K562 (cell line): ENCODE results near the gene ATCAY. TPM values are rescaled to one million over a fixed set of nuclear protein-coding genes. Genes with fewer than 3 reads are reported as not detected.
A peak's percentile ranks its signal among the peaks of the same experiment; 100 is the strongest.

Source experiments
- ATAC-seq: fragments of 200-7000 bp; cut with Tn5 transposase; 3 replicates; pipeline ENCODE4 v1.9.1; 2020; ENCODE audit warnings: moderate library complexity
- BruUV-seq: library from RNA; stranded (reverse); fragments of 400-500 nt; replicated peaks from 2 replicates; lab custom pipeline; 2021; lab: Mats Ljungman, UMichigan
- CTCF ChIA-PET: fragments of 300-600 bp; formaldehyde crosslinking; extraction: SDS; loops from one replicate; lab custom pipeline; 2021; ENCODE audit warnings: low intra/inter-chr PET ratio; lab: Yijun Ruan, JAX
- POLR2A ChIA-PET: fragments of 300-600, 350-650 bp; sonication (Branson Sonifier 250); formaldehyde crosslinking; extraction: SDS; loops from one replicate; lab custom pipeline; 2021; ENCODE audit warnings: antibody characterized with exemption, inconsistent platforms; lab: Yijun Ruan, JAX
- DNase-seq, 4 experiments: peaks; one replicate each; pipeline versions ENCODE4 v3.0.0 to v3.0.0-alpha.2; 2011 to 2018; ENCODE audit warnings: low spot score in 3 of 4, mixed read lengths in 3 of 4; ENCODE audit errors: extremely low read depth in 1 of 4
- FAIRE-seq: peaks from 2 replicates; lab custom pipeline; 2011; peaks lifted over from hg19 to GRCh38; lab: Jason Lieb, UNC
- H2AFZ ChIP-seq: 2 replicates; pipeline ENCODE4 v1.6.0; 2011; ENCODE audit warnings: low read depth, low read length, control low read depth, inconsistent platforms
- H3K27ac ChIP-seq: fragments of 200-600 bp; 3 replicates; pipeline ENCODE4 v1.8.0; 2011; ENCODE audit warnings: low read depth, mild to moderate bottlenecking, control low read depth, inconsistent platforms, low read length, moderate library complexity, mixed read lengths; ENCODE audit errors: extremely low read depth
- H3K27me3 ChIP-seq, 2 experiments: fragments of 300-600 bp in 1 of 2; 2 replicates in 1 of 2; 3 replicates in 1 of 2; pipeline versions ENCODE4 v1.6.0 to v1.8.0; 2011; ENCODE audit warnings: inconsistent platforms in 2 of 2, low read length in 2 of 2, mild to moderate bottlenecking in 1 of 2, mixed read lengths in 1 of 2, moderate library complexity in 1 of 2; ENCODE audit not compliant: control insufficient read depth in 2 of 2, insufficient read depth in 2 of 2
- H3K36me3 ChIP-seq: fragments of 300-600 bp; 3 replicates; pipeline ENCODE4 v1.8.0; 2011; ENCODE audit warnings: mild to moderate bottlenecking, low read length, inconsistent platforms; ENCODE audit not compliant: control insufficient read depth, insufficient read depth
- H3K4me1 ChIP-seq, 2 experiments: fragments of 200-600 bp in 1 of 2; replicated peaks in 1 of 2; 2 replicates in 1 of 2; 3 replicates in 1 of 2; pipeline versions ENCODE4 v1.5.1 to v1.8.0; 2011; ENCODE audit warnings: inconsistent platforms in 2 of 2, low read length in 2 of 2, mild to moderate bottlenecking in 1 of 2, mixed read lengths in 1 of 2, moderate library complexity in 1 of 2; ENCODE audit not compliant: control insufficient read depth in 2 of 2, insufficient read depth in 2 of 2
- H3K4me2 ChIP-seq: 2 replicates; pipeline ENCODE4 v1.6.1; 2011; ENCODE audit warnings: low read length, control low read depth, inconsistent platforms, mixed read lengths; ENCODE audit not compliant: insufficient read depth
- H3K4me3 ChIP-seq: fragments of 200-600 bp; sonication (generic), shearing (Covaris generic); 2 replicates; pipeline ENCODE4 v1.5.1; 2016; ENCODE audit warnings: control low read depth, inconsistent platforms
- H3K79me2 ChIP-seq: fragments of 200-600 bp; 3 replicates; pipeline ENCODE4 v1.8.0; 2011; ENCODE audit warnings: low read length, inconsistent platforms; ENCODE audit not compliant: control insufficient read depth, insufficient read depth
- H3K9ac ChIP-seq, 2 experiments: 2 replicates each; pipeline versions ENCODE4 v1.6.0 to v1.6.1; 2011; ENCODE audit warnings: low read depth in 2 of 2, low read length in 2 of 2, control low read depth in 1 of 2, inconsistent platforms in 1 of 2, mild to moderate bottlenecking in 1 of 2, mixed read lengths in 1 of 2; ENCODE audit not compliant: insufficient read depth in 1 of 2
- H3K9me1 ChIP-seq: one replicate; pipeline ENCODE4 v1.6.0; 2011; ENCODE audit warnings: inconsistent platforms, mild to moderate bottlenecking, low read length, moderate library complexity; ENCODE audit not compliant: control insufficient read depth, insufficient read depth
- H3K9me3 ChIP-seq: replicated peaks from 2 replicates; pipeline ENCODE4 v1.5.1; 2011; ENCODE audit warnings: low read depth, low read length, inconsistent platforms; ENCODE audit not compliant: control insufficient read depth, insufficient read depth
- H4K20me1 ChIP-seq: replicated peaks from 2 replicates; pipeline ENCODE4 v1.6.1; 2011; ENCODE audit warnings: low read length, inconsistent platforms, mixed read lengths; ENCODE audit not compliant: control insufficient read depth, insufficient read depth
- CEBPB ChIP-seq: fragments of 450-650 bp; IDR thresholded peaks from 2 replicates; pipeline ENCODE4 v1.6.1; 2016; ENCODE audit warnings: missing genetic modification characterization, missing compliant biosample characterization
- DACH1 ChIP-seq: fragments of 450-650 bp; IDR thresholded peaks from 2 replicates; pipeline ENCODE4 v1.6.1; 2018; ENCODE audit not compliant: partially characterized antibody
- ERF ChIP-seq: fragments of 450-650 bp; formaldehyde crosslinking; IDR thresholded peaks from 2 replicates; pipeline ENCODE4 v1.4.0; 2020; ENCODE audit warnings: mild to moderate bottlenecking, mixed read lengths
- GABPB1 ChIP-seq: sonication (generic); formaldehyde crosslinking; IDR thresholded peaks from 2 replicates; pipeline ENCODE4 v1.8.0; 2022; ENCODE audit warnings: mild to moderate bottlenecking, missing genetic modification reagents
- HCFC1 ChIP-seq: IDR thresholded peaks from 2 replicates; pipeline ENCODE4 v1.6.1; 2012; ENCODE audit warnings: low read depth, low read length, improper control_type of control experiment
- HEY1 ChIP-seq: fragments of 250-450 bp; sonication (Bioruptor Pico); IDR thresholded peaks from 2 replicates; pipeline ENCODE4 v1.5.0; 2020; ENCODE audit warnings: mild to moderate bottlenecking, moderate library complexity, borderline replicate concordance
- LEF1 ChIP-seq: fragments of 450-650 bp; IDR thresholded peaks from 2 replicates; pipeline ENCODE4 v1.6.1; 2016; ENCODE audit warnings: mild to moderate bottlenecking
- MTA3 ChIP-seq: fragments of 450-650 bp; formaldehyde crosslinking; IDR thresholded peaks from 2 replicates; pipeline ENCODE4 v1.6.1; 2017; ENCODE audit warnings: mild to moderate bottlenecking, borderline replicate concordance
- PURB ChIP-seq: sonication (generic); formaldehyde crosslinking; IDR thresholded peaks from 2 replicates; pipeline ENCODE4 v1.9.0; 2021; ENCODE audit warnings: low read depth, mild to moderate bottlenecking, missing genetic modification reagents
- ZKSCAN3 ChIP-seq: fragments of 250-450 bp; sonication (Bioruptor Pico); IDR thresholded peaks from 2 replicates; pipeline ENCODE4 v1.4.0; 2020
- ZNF133 ChIP-seq: fragments of 250-450 bp; sonication (Bioruptor Pico); IDR thresholded peaks from 2 replicates; pipeline ENCODE4 v1.4.0; 2020; ENCODE audit warnings: mild to moderate bottlenecking
- WGBS: fragments of 100-300 bp; shearing (Covaris generic); methylation state at CpG from one replicate; pipeline ENCODE4 v1.1.6; 2016; ENCODE audit warnings: low coverage, mixed read lengths; ENCODE audit not compliant: insufficient coverage; ENCODE audit errors: missing lambda C conversion rate; 5-methylcytosine and 5-hydroxymethylcytosine counted together
- in situ Hi-C: fragments of 300-500 bp; cut with MboI; formaldehyde crosslinking; loops from 4 replicates; pipeline ENCODE4 v1.15.0; 2018; ENCODE audit warnings: inconsistent platforms, mixed read lengths
- intact Hi-C: fragments of 100-400 bp; cut with micrococcal nuclease; formaldehyde crosslinking; loops from 2 replicates; pipeline ENCODE4 v1.14.2; 2022
- polyA plus RNA-seq, 8 experiments: library from polyadenylated mRNA; depleted of rRNA in 4 of 8; stranded (reverse) in 5 of 8; unstranded in 3 of 8; fragments of >200 nt; fragmentation: Nextera tagmentation in 2 of 8; fragmentation: Illumina TruSeq in 1 of 8; extraction: Ambion mirVana in 2 of 8; extraction: Trizol in 1 of 8; gene quantifications; 2 replicates each; pipeline versions ENCODE4 v1.2.1 to v1.2.3, GENCODE V29; 2011 to 2014; ENCODE audit warnings: inconsistent platforms in 1 of 8, missing spikeins in 1 of 8
- total RNA-seq, 7 experiments: library from RNA; depleted of rRNA in 6 of 7; stranded (reverse); fragments of >200 nt in 6 of 7; fragmentation: Illumina TruSeq in 2 of 7; extraction: Trizol in 2 of 7; gene quantifications; 2 replicates each; pipeline versions ENCODE4 v1.2.1 to v1.2.3, GENCODE V29; 2011 to 2021; ENCODE audit warnings: low replicate concordance in 1 of 7
- TF ChIP-seq, protein P1 (sequence below): fragments of 450-650 bp; formaldehyde crosslinking; IDR thresholded peaks from 2 replicates; pipeline ENCODE4 v1.4.0; 2020; ENCODE audit warnings: mild to moderate bottlenecking, moderate library complexity
- TF ChIP-seq, protein P2 (sequence below): sonication (generic); formaldehyde crosslinking; IDR thresholded peaks from 2 replicates; pipeline ENCODE4 v1.8.1; 2023; ENCODE audit warnings: mild to moderate bottlenecking, missing genetic modification reagents
- TF ChIP-seq, protein P3 (sequence below): fragments of 250-450 bp; sonication (Bioruptor Pico); IDR thresholded peaks from 2 replicates; pipeline ENCODE4 v1.8.0; 2022; ENCODE audit warnings: moderate library complexity, mild to moderate bottlenecking, inconsistent platforms

The ATCAY gene
- total and polyA plus RNA-seq, 9 of the 15 experiments (the other 6 are each of a cell fraction or from before 2014, with no cell fraction given) = not detected

- FAIRE-seq (no peak), ATAC-seq (peak; percentile 8), DNase-seq (no peak)
- peaks cover 57% of the 10 kb centered on the region for H3K36me3 ChIP-seq
- H3K27ac ChIP-seq = no peak overlapping the region
- H3K9me3 ChIP-seq = no peaks in the 10 kb centered on the region
- peaks cover 0 to 44% of the 10 kb centered on the region in 2 experiments; a peak in 3 of 5 replicates for H3K4me1 ChIP-seq
- no peaks in the 10 kb centered on the region for H3K27me3 ChIP-seq
- H4K20me1 ChIP-seq = peaks cover 47% of the 10 kb centered on the region
- ChIA-PET CTCF (no interaction called here), POLR2A (interaction anchor here (0.5 to 2.6 kb wide), 10 partner anchors 9 to 213 kb away, joined by 3 to 46 read pairs (median 4); partner anchors contain the start of genes EEF2 and MRPL54)
- no TSS peak for BruUV-seq
- no peak overlapping the region for H3K9ac ChIP-seq
- intact Hi-C loops (no loop called here), in situ Hi-C loops (no loop called here)
- peaks cover 36% of the 10 kb centered on the region for H3K79me2 ChIP-seq
- no peak overlapping the region for H3K4me3 ChIP-seq
- H3K4me2 ChIP-seq = no peak overlapping the region
- H2AFZ ChIP-seq = no peak overlapping the region
- peaks cover 19% of the 10 kb centered on the region for H3K9me1 ChIP-seq
- WGBS = 86% methylated on average over 14 of the region's 14 CpGs
- TF ChIP-seq DACH1 (no peak), HCFC1 (no peak; the same call in 1 of the 2 replicates), CEBPB (no peak), LEF1 (no peak), HEY1 (CRISPR knock-in tag) (no peak), PURB (no peak), ERF (CRISPR knock-in tag) (peak; percentile 79; the same call in 1 of the 2 replicates), MTA3 (peak; percentile 42; the same call in 1 of the 2 replicates), ZNF133 (no peak), ZKSCAN3 (no peak), GABPB1 (no peak)
- TF ChIP-seq, protein P1, sequence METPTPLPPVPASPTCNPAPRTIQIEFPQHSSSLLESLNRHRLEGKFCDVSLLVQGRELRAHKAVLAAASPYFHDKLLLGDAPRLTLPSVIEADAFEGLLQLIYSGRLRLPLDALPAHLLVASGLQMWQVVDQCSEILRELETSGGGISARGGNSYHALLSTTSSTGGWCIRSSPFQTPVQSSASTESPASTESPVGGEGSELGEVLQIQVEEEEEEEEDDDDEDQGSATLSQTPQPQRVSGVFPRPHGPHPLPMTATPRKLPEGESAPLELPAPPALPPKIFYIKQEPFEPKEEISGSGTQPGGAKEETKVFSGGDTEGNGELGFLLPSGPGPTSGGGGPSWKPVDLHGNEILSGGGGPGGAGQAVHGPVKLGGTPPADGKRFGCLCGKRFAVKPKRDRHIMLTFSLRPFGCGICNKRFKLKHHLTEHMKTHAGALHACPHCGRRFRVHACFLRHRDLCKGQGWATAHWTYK (CRISPR knock-in tag) = no peak
- TF ChIP-seq, protein P2, sequence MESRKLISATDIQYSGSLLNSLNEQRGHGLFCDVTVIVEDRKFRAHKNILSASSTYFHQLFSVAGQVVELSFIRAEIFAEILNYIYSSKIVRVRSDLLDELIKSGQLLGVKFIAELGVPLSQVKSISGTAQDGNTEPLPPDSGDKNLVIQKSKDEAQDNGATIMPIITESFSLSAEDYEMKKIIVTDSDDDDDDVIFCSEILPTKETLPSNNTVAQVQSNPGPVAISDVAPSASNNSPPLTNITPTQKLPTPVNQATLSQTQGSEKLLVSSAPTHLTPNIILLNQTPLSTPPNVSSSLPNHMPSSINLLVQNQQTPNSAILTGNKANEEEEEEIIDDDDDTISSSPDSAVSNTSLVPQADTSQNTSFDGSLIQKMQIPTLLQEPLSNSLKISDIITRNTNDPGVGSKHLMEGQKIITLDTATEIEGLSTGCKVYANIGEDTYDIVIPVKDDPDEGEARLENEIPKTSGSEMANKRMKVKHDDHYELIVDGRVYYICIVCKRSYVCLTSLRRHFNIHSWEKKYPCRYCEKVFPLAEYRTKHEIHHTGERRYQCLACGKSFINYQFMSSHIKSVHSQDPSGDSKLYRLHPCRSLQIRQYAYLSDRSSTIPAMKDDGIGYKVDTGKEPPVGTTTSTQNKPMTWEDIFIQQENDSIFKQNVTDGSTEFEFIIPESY (CRISPR knock-in tag) = no peak
- TF ChIP-seq, protein P3, sequence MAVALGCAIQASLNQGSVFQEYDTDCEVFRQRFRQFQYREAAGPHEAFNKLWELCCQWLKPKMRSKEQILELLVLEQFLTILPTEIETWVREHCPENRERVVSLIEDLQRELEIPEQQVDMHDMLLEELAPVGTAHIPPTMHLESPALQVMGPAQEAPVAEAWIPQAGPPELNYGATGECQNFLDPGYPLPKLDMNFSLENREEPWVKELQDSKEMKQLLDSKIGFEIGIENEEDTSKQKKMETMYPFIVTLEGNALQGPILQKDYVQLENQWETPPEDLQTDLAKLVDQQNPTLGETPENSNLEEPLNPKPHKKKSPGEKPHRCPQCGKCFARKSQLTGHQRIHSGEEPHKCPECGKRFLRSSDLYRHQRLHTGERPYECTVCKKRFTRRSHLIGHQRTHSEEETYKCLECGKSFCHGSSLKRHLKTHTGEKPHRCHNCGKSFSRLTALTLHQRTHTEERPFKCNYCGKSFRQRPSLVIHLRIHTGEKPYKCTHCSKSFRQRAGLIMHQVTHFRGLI (CRISPR knock-in tag) = no peak
These were observed 95.2 kb downstream of the ATCAY start for GRCh38 chr19:3975637-3976087.
